KMS-11 (cell line): ENCODE results near the gene KCTD17.

Experiments
- H2AFZ ChIP-seq: fragments of 200-600 bp; sonication (generic); 2 replicates; pipeline ENCODE4 v1.6.1; 2016; ENCODE audit warnings: antibody characterized with exemption, mixed run types, low read depth
- H3K27ac ChIP-seq: fragments of 200-600 bp; sonication (generic); 2 replicates; pipeline ENCODE4 v1.6.1; 2016; ENCODE audit warnings: mild to moderate bottlenecking, mixed run types
- H3K27me3 ChIP-seq: fragments of 200-600 bp; sonication (generic); 2 replicates; pipeline ENCODE4 v1.6.1; 2017; ENCODE audit warnings: mild to moderate bottlenecking, low read depth, mixed run types, moderate library complexity; ENCODE audit not compliant: insufficient read depth
- H3K36me3 ChIP-seq: fragments of 200-600 bp; sonication (generic); 2 replicates; pipeline ENCODE4 v1.6.1; 2017; ENCODE audit warnings: mild to moderate bottlenecking, mixed run types; ENCODE audit not compliant: insufficient read depth
- H3K4me1 ChIP-seq: fragments of 200-600 bp; sonication (generic); 2 replicates; pipeline ENCODE4 v1.6.1; 2016; ENCODE audit warnings: mild to moderate bottlenecking, low read depth, mixed run types; ENCODE audit not compliant: poor library complexity, severe bottlenecking
- H3K4me2 ChIP-seq: fragments of 200-600 bp; sonication (generic); 2 replicates; pipeline ENCODE4 v1.7.0; 2016; ENCODE audit warnings: mild to moderate bottlenecking, mixed run types
- H3K4me3 ChIP-seq: fragments of 200-600 bp; sonication (generic); IDR thresholded peaks from 2 replicates; pipeline ENCODE4 v1.6.1; 2017; ENCODE audit warnings: low read depth, low read length, mixed read lengths; ENCODE audit not compliant: insufficient read depth
- H3K79me2 ChIP-seq: fragments of 200-600 bp; sonication (generic); 2 replicates; pipeline ENCODE4 v1.6.1; 2016; ENCODE audit warnings: low read depth, mixed run types; ENCODE audit not compliant: insufficient read depth
- H3K9ac ChIP-seq: fragments of 200-600 bp; sonication (generic); 2 replicates; pipeline ENCODE4 v1.6.1; 2016; ENCODE audit warnings: mild to moderate bottlenecking, mixed run types
- H4K20me1 ChIP-seq: fragments of 200-600 bp; sonication (generic); 2 replicates; pipeline ENCODE4 v1.6.1; 2016; ENCODE audit warnings: mild to moderate bottlenecking, mixed run types; ENCODE audit not compliant: insufficient read depth
- TF ChIP-seq, protein P1 (sequence below): fragments of 200-600 bp; sonication (generic); conservative IDR thresholded peaks from 2 replicates; pipeline ENCODE4 v1.6.1; 2017; ENCODE audit warnings: low read depth, mild to moderate bottlenecking, antibody characterized with exemption, low read length, moderate library complexity, mixed read lengths

Gene KCTD17

DNA sequence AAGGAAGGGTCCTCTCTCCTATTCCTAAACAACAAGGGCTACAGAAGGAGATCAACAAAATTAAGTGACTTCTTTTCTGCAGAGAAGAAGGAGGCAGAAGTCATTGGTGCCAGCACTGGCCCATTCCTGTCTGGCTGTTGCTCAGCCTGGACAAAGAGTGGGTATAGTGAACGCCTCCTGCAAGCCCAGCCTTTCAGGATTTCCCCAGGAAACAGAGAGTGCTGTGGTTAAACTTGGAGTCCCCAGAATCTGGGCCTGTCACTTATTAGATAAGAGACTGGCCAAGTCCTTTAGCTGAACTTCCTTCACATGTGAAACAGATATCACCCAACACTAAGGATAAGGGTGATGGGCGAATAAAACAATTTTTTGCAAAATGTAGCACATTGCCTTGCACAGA lies 43.2 kb upstream of the KCTD17 start:
- no peak overlapping the region for H3K9ac ChIP-seq
- H3K4me1 ChIP-seq = no peaks in the 10 kb centered on the region
- no peaks in the 10 kb centered on the region for H3K79me2 ChIP-seq
- no peak overlapping the region for H3K4me3 ChIP-seq
- H3K4me2 ChIP-seq = no peak overlapping the region
- H4K20me1 ChIP-seq = no peaks in the 10 kb centered on the region
- no peak overlapping the region for H2AFZ ChIP-seq
- no peaks in the 10 kb centered on the region for H3K36me3 ChIP-seq
- H3K27ac ChIP-seq = no peak overlapping the region
- peaks cover 29% of the 10 kb centered on the region for H3K27me3 ChIP-seq
- TF ChIP-seq, protein P1, sequence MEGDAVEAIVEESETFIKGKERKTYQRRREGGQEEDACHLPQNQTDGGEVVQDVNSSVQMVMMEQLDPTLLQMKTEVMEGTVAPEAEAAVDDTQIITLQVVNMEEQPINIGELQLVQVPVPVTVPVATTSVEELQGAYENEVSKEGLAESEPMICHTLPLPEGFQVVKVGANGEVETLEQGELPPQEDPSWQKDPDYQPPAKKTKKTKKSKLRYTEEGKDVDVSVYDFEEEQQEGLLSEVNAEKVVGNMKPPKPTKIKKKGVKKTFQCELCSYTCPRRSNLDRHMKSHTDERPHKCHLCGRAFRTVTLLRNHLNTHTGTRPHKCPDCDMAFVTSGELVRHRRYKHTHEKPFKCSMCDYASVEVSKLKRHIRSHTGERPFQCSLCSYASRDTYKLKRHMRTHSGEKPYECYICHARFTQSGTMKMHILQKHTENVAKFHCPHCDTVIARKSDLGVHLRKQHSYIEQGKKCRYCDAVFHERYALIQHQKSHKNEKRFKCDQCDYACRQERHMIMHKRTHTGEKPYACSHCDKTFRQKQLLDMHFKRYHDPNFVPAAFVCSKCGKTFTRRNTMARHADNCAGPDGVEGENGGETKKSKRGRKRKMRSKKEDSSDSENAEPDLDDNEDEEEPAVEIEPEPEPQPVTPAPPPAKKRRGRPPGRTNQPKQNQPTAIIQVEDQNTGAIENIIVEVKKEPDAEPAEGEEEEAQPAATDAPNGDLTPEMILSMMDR = no peak

DNA sequence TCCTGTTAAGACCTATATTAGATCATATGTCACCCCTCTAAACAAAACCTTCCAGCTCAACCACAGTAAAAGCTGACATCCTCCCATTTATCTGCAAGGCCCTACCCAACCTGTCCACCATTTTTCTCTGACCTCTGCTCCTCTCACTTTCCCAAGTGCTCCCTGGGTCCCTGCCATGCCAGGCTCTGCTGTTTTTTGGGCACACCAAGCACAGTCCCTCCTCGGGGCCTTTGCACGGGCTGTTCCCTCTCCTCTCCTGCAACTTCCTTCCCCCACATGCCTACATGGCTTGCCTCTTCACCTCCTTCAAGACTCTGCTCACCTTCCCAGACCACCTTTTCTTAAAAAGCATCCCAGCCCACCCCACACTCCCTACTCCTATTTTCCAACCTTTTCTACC lies 42.1 kb upstream of the KCTD17 start:
- H3K27ac ChIP-seq = no peak overlapping the region
- TF ChIP-seq, protein P1 = no peak
- H4K20me1 ChIP-seq = no peaks in the 10 kb centered on the region
- H2AFZ ChIP-seq = no peak overlapping the region
- peaks cover 18% of the 10 kb centered on the region for H3K27me3 ChIP-seq
- no peaks in the 10 kb centered on the region for H3K36me3 ChIP-seq
- H3K9ac ChIP-seq = no peak overlapping the region
- no peak overlapping the region for H3K4me3 ChIP-seq
- no peak overlapping the region for H3K4me2 ChIP-seq
- no peaks in the 10 kb centered on the region for H3K4me1 ChIP-seq
- no peaks in the 10 kb centered on the region for H3K79me2 ChIP-seq

DNA sequence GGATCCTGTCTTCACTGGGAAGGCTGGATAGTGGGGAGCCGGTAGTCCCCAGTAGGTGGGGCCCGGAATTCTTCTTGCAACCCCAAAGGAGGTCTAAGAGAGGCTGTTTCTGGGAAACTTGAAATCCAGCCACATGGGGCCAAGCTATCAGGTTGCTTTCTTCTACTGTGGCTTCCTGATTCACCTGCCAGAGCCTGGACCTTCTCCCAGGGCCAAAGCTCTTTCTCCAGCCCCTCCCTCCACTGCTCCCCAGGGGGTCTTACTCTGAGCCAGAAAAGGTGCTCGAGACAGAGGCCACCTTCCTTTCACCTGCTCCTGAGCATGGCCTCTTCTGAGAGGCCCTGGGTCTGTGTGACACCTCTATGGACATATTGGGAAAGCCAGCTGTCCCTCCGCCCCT lies 41.4 kb upstream of the KCTD17 start:
- H3K9ac ChIP-seq = no peak overlapping the region
- no peak overlapping the region for H3K4me2 ChIP-seq
- peaks cover 17% of the 10 kb centered on the region for H3K27me3 ChIP-seq
- no peak overlapping the region for H2AFZ ChIP-seq
- H3K79me2 ChIP-seq = no peaks in the 10 kb centered on the region
- no peaks in the 10 kb centered on the region for H4K20me1 ChIP-seq
- TF ChIP-seq, protein P1 = no peak
- H3K4me3 ChIP-seq = no peak overlapping the region
- H3K36me3 ChIP-seq = no peaks in the 10 kb centered on the region
- H3K4me1 ChIP-seq = no peaks in the 10 kb centered on the region
- no peak overlapping the region for H3K27ac ChIP-seq

DNA sequence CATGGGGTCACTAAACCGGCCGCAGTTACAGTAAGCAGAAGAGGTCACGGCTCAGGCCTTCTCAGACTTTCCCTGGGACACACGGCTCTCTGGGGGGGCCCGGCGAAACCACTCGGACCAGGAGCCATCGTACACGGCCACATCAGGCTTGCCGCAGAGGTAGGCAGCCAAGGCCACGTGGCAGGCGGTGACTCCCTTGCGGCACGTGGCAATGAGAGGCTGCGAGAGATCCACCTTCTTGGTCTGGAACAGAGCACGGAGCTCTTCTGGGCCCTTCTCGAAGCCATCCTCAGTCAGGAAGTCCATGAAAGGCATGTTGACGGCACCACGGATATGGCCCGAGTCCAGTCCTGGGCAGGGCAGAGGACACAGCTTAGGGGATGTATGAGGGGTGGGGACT lies 40.6 kb upstream of the KCTD17 start:
- Histone ChIP-seq H3K9ac (no peak overlapping the region), H4K20me1 (no peaks in the 10 kb centered on the region), H2AFZ (no peak overlapping the region), H3K36me3 (no peaks in the 10 kb centered on the region), H3K4me1 (no peaks in the 10 kb centered on the region), H3K79me2 (no peaks in the 10 kb centered on the region), H3K27ac (no peak overlapping the region), H3K4me3 (no peak overlapping the region), H3K27me3 (peaks cover 9% of the 10 kb centered on the region), H3K4me2 (no peak overlapping the region)
- TF ChIP-seq, protein P1 = no peak
